Fibroblast of skin of back (primary cell): Measurements from ENCODE around the gene CACNA1G.

Experiments
- DNase-seq: peaks from one replicate; pipeline ENCODE4 v3.0.0-alpha.2; 2013

Gene CACNA1G

GRCh38 chr17:50614471-50615051 lies 54.0 kb downstream of the CACNA1G start:
- DNase-seq: no peak

GRCh38 chr17:50615828-50616227 lies 55.3 kb downstream of the CACNA1G start:
- no peak for DNase-seq

- DNase-seq: peak; percentile 57
These were observed 57.8 kb downstream of the CACNA1G start for GRCh38 chr17:50618300-50618699.

- DNase-seq: no peak
These were observed 58.4 kb downstream of the CACNA1G start for GRCh38 chr17:50618941-50619340.

- DNase-seq: no peak
These were observed 59.0 kb downstream of the CACNA1G start for GRCh38 chr17:50619489-50619888.

- no peak for DNase-seq
These were observed 59.7 kb downstream of the CACNA1G start for GRCh38 chr17:50620237-50620636.

- no peak for DNase-seq
These were observed 60.3 kb downstream of the CACNA1G start for GRCh38 chr17:50620858-50621257.

- no peak for DNase-seq
These were observed 61.1 kb downstream of the CACNA1G start for GRCh38 chr17:50621574-50622031.

GRCh38 chr17:50624321-50624934 lies 63.9 kb downstream of the CACNA1G start:
- no peak for DNase-seq

- no peak for DNase-seq
These were observed 64.7 kb downstream of the CACNA1G start for GRCh38 chr17:50625032-50625871.

- peak; percentile 56 for DNase-seq
These were observed 65.6 kb downstream of the CACNA1G start for GRCh38 chr17:50626037-50626574.

- no peak for DNase-seq
These were observed 66.7 kb downstream of the CACNA1G start for GRCh38 chr17:50627036-50627781.

GRCh38 chr17:50627782-50628601 lies 67.5 kb downstream of the CACNA1G start:
- DNase-seq: no peak

GRCh38 chr17:50629902-50630301 lies 69.4 kb downstream of the CACNA1G start:
- no peak for DNase-seq

GRCh38 chr17:50630524-50631194 lies 70.1 kb downstream of the CACNA1G start:
- DNase-seq: no peak

GRCh38 chr17:50631195-50631907 lies 70.8 kb downstream of the CACNA1G start:
- DNase-seq: no peak

GRCh38 chr17:50631908-50632571 lies 71.5 kb downstream of the CACNA1G start:
- no peak for DNase-seq

GRCh38 chr17:50632637-50633036 lies 72.1 kb downstream of the CACNA1G start:
- DNase-seq: no peak

GRCh38 chr17:50633683-50634082 lies 73.2 kb downstream of the CACNA1G start:
- DNase-seq: no peak
